HEK293T (cell line): ENCODE results near the gene DPM1.

Source experiments
- FOXK2 ChIP-seq: fragments of 450-650 bp; IDR thresholded peaks from 2 replicates; pipeline ENCODE4 v1.6.1; 2016; ENCODE audit warnings: mild to moderate bottlenecking
- LEF1 ChIP-seq: fragments of 450-650 bp; IDR thresholded peaks from 2 replicates; pipeline ENCODE4 v1.6.1; 2017; ENCODE audit warnings: mild to moderate bottlenecking, borderline replicate concordance

GRCh38 chr20:50948132-50948785, 10.1 kb downstream of the DPM1 start:
- no peak for TF ChIP-seq FOXK2
- no peak for TF ChIP-seq LEF1
